Natural killer cell (primary cell): ENCODE results near the gene SELENOP. TPM values are rescaled to one million over a fixed set of nuclear protein-coding genes. Genes with fewer than 3 reads are reported as not detected.

ENCODE experiments used
- ATAC-seq, 3 donors: fragments of 150-1000 bp in 2 of 3; fragments of 200-7000 bp in 1 of 3; cut with Tn5 transposase; 1 replicate in 1 of 3; 2 replicates in 2 of 3; pipeline ENCODE4 v1.10.0; 2021; ENCODE audit warnings: mild to moderate bottlenecking in 2 of 3, moderate library complexity in 2 of 3
- DNase-seq, 2 donors: peaks; one replicate each; pipeline versions ENCODE4 v3.0.0 to v3.0.0-alpha.2; 2013 to 2021; ENCODE audit warnings: mixed read lengths in 1 of 2
- H3K27ac ChIP-seq: one replicate; pipeline ENCODE4 v1.5.1; 2013; ENCODE audit warnings: mild to moderate bottlenecking, low read length
- H3K27me3 ChIP-seq: one replicate; pipeline ENCODE4 v1.6.1; 2013; ENCODE audit warnings: low read length; ENCODE audit not compliant: control insufficient read depth, insufficient read depth
- H3K36me3 ChIP-seq: one replicate; pipeline ENCODE4 v1.6.1; 2013; ENCODE audit warnings: low read length; ENCODE audit not compliant: control insufficient read depth, insufficient read depth
- H3K4me1 ChIP-seq: one replicate; pipeline ENCODE4 v1.6.1; 2013; ENCODE audit warnings: low read length; ENCODE audit not compliant: control insufficient read depth, insufficient read depth
- H3K4me3 ChIP-seq: one replicate; pipeline ENCODE4 v1.5.1; 2013; ENCODE audit warnings: low read length
- H3K9me3 ChIP-seq: one replicate; pipeline ENCODE4 v1.6.1; 2013; ENCODE audit warnings: low read length; ENCODE audit not compliant: control insufficient read depth, insufficient read depth
- H3K27ac Mint-ChIP-seq, 2 donors: one replicate each; pipeline ENCODE4 v1.8.0; 2022; ENCODE audit warnings: mild to moderate bottlenecking in 2 of 2, mixed read lengths in 2 of 2, moderate library complexity in 1 of 2
- H3K27me3 Mint-ChIP-seq, 2 donors: one replicate each; pipeline ENCODE4 v1.8.0; 2022; ENCODE audit warnings: low read depth in 2 of 2, mixed read lengths in 2 of 2
- H3K36me3 Mint-ChIP-seq: one replicate; pipeline ENCODE4 v1.8.0; 2022; ENCODE audit warnings: mixed read lengths
- H3K4me1 Mint-ChIP-seq, 2 donors: one replicate each; pipeline ENCODE4 v1.8.0; 2022; ENCODE audit warnings: mixed read lengths in 2 of 2
- H3K4me3 Mint-ChIP-seq: one replicate; pipeline ENCODE4 v1.8.0; 2022; ENCODE audit warnings: mild to moderate bottlenecking, moderate library complexity, mixed read lengths
- H3K9me3 Mint-ChIP-seq, 2 donors: one replicate each; pipeline ENCODE4 v1.8.0; 2022; ENCODE audit warnings: mixed read lengths in 2 of 2
- WGBS: methylation state at CpG from one replicate; pipeline ENCODE4 v1.1.7; 2013; ENCODE audit warnings: missing lambda C conversion rate; ENCODE audit not compliant: insufficient coverage; 5-methylcytosine and 5-hydroxymethylcytosine counted together
- intact Hi-C: fragments of 100-400 bp; cut with micrococcal nuclease; formaldehyde crosslinking; loops from one replicate; pipeline ENCODE4 v1.14.2; 2022
- total RNA-seq, 4 donors: library from RNA; stranded (reverse); fragments of 120-200 nt in 1 of 4; gene quantifications; one replicate each; pipeline versions ENCODE4 v1.2.3 to v1.2.4, GENCODE V29; 2013 to 2022
- TF ChIP-seq, protein P1 (sequence below): fragments of 200-600 bp; IDR thresholded peaks from one replicate; pipeline ENCODE4 v1.8.0; 2022; ENCODE audit warnings: antibody characterized with exemption

SELENOP gene
- total RNA-seq, 3 donors from 2014 or later (not counting 1 experiment from before 2014, with no cell fraction given), result 0.75 to 1.8 (median 1.1) TPM

DNA sequence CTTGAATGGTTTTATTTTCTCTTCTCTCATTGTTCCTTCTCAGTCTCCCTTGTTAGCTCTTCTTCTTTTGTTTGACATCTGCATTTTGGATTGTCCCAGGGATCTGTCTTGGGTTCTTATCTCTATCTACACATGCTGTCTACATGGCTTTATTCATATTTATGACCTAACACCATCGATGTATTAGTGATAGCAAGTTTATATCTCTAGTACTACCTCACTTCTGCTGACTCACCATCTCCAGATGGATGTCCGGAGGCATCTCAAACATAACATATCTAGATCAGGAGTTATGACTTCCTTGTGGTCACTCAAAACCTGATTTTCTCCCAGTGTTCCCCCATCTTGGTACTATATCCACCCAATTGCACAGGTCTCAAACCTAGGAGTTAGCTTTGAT lies 19.2 kb upstream of the SELENOP start:
- H3K4me1 ChIP-seq, result no peaks in the 10 kb centered on the region
- ATAC-seq, result no peak
- no peaks in the 10 kb centered on the region for H3K9me3 ChIP-seq
- H3K9me3 Mint-ChIP-seq, result no peaks in the 10 kb centered on the region
- TF ChIP-seq, protein P1, sequence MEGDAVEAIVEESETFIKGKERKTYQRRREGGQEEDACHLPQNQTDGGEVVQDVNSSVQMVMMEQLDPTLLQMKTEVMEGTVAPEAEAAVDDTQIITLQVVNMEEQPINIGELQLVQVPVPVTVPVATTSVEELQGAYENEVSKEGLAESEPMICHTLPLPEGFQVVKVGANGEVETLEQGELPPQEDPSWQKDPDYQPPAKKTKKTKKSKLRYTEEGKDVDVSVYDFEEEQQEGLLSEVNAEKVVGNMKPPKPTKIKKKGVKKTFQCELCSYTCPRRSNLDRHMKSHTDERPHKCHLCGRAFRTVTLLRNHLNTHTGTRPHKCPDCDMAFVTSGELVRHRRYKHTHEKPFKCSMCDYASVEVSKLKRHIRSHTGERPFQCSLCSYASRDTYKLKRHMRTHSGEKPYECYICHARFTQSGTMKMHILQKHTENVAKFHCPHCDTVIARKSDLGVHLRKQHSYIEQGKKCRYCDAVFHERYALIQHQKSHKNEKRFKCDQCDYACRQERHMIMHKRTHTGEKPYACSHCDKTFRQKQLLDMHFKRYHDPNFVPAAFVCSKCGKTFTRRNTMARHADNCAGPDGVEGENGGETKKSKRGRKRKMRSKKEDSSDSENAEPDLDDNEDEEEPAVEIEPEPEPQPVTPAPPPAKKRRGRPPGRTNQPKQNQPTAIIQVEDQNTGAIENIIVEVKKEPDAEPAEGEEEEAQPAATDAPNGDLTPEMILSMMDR, result no peak
- WGBS, result 82% methylated on average over 2 of the region's 2 CpGs
- H3K27me3 Mint-ChIP-seq, result peaks cover 0 to 11% of the 10 kb centered on the region in 2 donors
- no peak overlapping the region for H3K27ac Mint-ChIP-seq
- no peaks in the 10 kb centered on the region for H3K27me3 ChIP-seq
- no peak overlapping the region for H3K4me3 Mint-ChIP-seq
- no peak overlapping the region for H3K4me3 ChIP-seq
- H3K36me3 Mint-ChIP-seq, result no peaks in the 10 kb centered on the region
- H3K27ac ChIP-seq, result no peak overlapping the region
- no peaks in the 10 kb centered on the region for H3K4me1 Mint-ChIP-seq
- intact Hi-C loops, result no loop called here
- no peak for DNase-seq
- H3K36me3 ChIP-seq, result no peaks in the 10 kb centered on the region

DNA sequence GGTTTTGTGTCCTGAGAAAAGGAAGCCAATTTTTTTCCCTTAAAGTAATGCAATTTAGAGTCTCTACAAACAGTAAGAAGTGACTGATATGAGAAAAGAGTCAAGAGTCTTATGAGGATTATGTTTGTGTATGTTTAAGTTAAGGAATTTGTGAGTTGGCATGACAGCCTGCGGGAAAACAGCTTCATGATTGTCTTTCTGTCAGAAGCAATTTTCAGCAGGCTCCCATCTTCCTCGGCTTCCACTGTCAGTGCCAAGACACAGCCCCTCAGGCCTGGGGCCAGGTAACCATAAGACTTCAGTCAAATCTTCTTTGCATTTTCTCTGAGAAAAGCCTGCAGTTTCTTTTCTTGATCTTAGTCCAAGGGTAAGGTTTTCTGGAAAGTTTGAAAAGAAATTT lies 17.0 kb upstream of the SELENOP start:
- TF ChIP-seq, protein P1, result no peak
- H3K4me1 Mint-ChIP-seq, result no peaks in the 10 kb centered on the region
- WGBS, result 100% methylated on average over 2 of the region's 2 CpGs
- intact Hi-C loops, result no loop called here
- H3K36me3 ChIP-seq, result no peaks in the 10 kb centered on the region
- ATAC-seq (no peak), DNase-seq (no peak)
- no peaks in the 10 kb centered on the region for H3K36me3 Mint-ChIP-seq
- no peaks in the 10 kb centered on the region for H3K9me3 ChIP-seq
- H3K4me3 Mint-ChIP-seq, result no peak overlapping the region
- no peak overlapping the region for H3K27ac Mint-ChIP-seq
- no peak overlapping the region for H3K4me3 ChIP-seq
- H3K27ac ChIP-seq, result no peak overlapping the region
- H3K9me3 Mint-ChIP-seq, result no peaks in the 10 kb centered on the region
- H3K27me3 ChIP-seq, result no peaks in the 10 kb centered on the region
- H3K27me3 Mint-ChIP-seq, result peaks cover 0 to 6% of the 10 kb centered on the region in 2 donors
- H3K4me1 ChIP-seq, result no peaks in the 10 kb centered on the region

DNA sequence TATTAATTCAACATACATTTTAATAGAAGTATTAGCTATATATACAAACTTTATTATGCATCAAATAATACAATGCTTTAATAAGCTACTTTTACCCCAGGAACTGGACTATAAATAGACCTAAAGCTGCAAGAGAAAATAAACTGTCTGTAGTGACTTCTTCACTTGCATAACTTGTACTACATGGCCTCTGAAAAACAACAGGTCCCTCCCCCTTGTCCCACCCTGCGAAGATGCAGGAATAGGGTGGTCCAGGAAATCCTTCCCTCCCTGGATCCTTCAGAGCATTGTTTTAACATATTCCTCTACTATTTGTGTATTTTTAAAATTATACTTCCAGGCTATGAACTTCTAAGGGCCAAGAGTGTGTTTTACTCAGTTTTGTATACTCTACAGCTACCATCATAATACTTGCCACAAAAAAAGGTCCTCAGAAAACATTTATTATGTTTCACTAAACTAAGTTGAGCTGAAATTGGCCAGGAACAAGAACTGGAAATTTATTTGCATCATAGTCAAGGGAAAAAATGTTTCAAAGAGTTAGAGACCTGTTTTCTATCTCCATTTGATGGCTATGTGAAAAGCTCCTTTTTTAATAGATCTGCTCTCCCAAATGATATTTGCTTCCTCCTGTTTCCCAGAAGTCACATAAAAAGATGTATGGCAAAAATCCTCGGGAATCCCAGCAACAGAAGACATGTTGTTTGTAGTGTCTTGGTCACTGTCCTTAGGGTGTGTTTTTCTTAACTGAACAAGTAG lies 15.2 kb upstream of the SELENOP start:
- Mint-ChIP-seq H3K4me3 (no peak overlapping the region), H3K27ac (no peak overlapping the region), H3K27me3 (peaks cover 0 to 5% of the 10 kb centered on the region in 2 donors), H3K36me3 (no peaks in the 10 kb centered on the region), H3K4me1 (no peaks in the 10 kb centered on the region), H3K9me3 (no peaks in the 10 kb centered on the region)
- H3K4me1 ChIP-seq, result no peaks in the 10 kb centered on the region
- no peak for ATAC-seq
- TF ChIP-seq, protein P1, result no peak
- intact Hi-C loops, result no loop called here
- 79% methylated on average over 2 of the region's 2 CpGs for WGBS
- no peaks in the 10 kb centered on the region for H3K36me3 ChIP-seq
- no peaks in the 10 kb centered on the region for H3K27me3 ChIP-seq
- no peaks in the 10 kb centered on the region for H3K9me3 ChIP-seq
- H3K4me3 ChIP-seq, result no peak overlapping the region
- H3K27ac ChIP-seq, result no peak overlapping the region
- DNase-seq, result no peak
